A549 (cell line): ENCODE measurements around the gene ZNF618. TPM values are rescaled to one million over a fixed set of nuclear protein-coding genes. Genes with fewer than 3 reads are reported as not detected.

Source experiments
- polyA plus RNA-seq, 4 experiments: library from polyadenylated mRNA; depleted of rRNA in 3 of 4; stranded (reverse); fragments of >200 nt; fragmentation: RNase III in 1 of 4; extraction: RNeasy Plus Mini Kit Qiagen cat#74134 plus additional on column Dnase treatment in 1 of 4; gene quantifications; 2 replicates in 3 of 4; 3 replicates in 1 of 4; pipeline ENCODE4 v1.2.3, GENCODE V29; 2011 to 2017

ZNF618 gene
- polyA plus RNA-seq, 2 of the 4 experiments (the other 2 are of a cell fraction), result 9.0 to 10.0 TPM

Other genes starting within 250 kb of the ZNF618 start
- 9.4 and 9.9 TPM in 2 replicates for gene AMBP, start 202.0 kb downstream of the ZNF618 start, polyA plus RNA-seq (2011; rRNA removed)
- 6.1 to 9.2 TPM (median 6.8 TPM) in 3 replicates for gene AMBP, start 202.0 kb downstream of the ZNF618 start, polyA plus RNA-seq (2017; fragmentation: RNase III; extraction: RNeasy Plus Mini Kit Qiagen cat#74134 plus additional on column Dnase treatment)
- 6.2 and 6.3 TPM in 2 replicates for gene KIF12, start 223.0 kb downstream of the ZNF618 start, polyA plus RNA-seq (2011; rRNA removed)
- 4.4 to 6.0 TPM (median 5.2 TPM) in 3 replicates for gene KIF12, start 223.0 kb downstream of the ZNF618 start, polyA plus RNA-seq (2017; fragmentation: RNase III; extraction: RNeasy Plus Mini Kit Qiagen cat#74134 plus additional on column Dnase treatment)